ENCODE measurements around the gene SV2A.
A peak's percentile ranks its signal among the peaks of the same experiment; 100 is the strongest.
"Not testable (repeated sequence)": the region's sequence is repeated elsewhere in the genome, so short reads cannot be mapped to it uniquely, and the experiment has no call there.

Gene SV2A

DNA sequence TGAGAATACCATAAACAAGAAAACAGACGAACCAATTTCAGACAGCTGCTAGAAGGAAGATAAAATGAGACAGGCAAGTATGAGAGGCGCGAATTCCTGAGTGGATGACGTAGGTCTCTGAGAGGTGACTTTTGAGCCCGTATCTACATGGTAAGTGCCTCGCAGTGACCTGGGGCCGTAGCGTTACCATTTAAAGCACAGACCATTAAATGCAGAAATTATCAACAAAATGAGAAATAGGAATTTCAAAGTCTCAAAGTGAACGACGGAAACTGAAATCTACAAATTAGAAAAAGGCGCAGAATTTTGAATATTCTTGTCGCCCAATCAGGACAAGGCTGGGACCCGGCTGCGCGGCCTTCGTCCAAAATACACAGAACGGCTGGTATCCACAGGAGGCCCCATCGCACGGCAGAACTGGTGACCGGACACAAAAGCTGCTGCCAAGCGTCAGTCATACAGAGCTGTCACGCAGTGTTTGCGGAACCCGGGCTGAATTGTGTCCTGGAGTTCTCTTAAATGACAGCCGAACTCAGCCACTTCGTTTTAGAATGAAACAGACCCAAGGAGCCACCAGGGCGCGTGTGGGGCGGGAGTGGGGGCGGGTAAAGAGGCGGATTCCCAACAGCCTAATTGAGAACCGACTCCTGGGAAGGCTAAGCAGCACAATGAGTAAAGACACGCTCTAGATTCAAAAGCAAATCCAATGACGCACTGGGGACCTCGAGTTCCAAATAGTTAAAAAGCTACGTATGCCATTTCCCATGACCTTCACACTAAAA, 32.1 kb downstream of the SV2A start:
- H3K27ac Mint-ChIP-seq, result no peak overlapping the region
- ATAC-seq, result peak; percentile 25
- peaks cover 6% of the 10 kb centered on the region for H3K4me1 Mint-ChIP-seq
- no peak overlapping the region for H3K4me3 Mint-ChIP-seq
- H3K27me3 Mint-ChIP-seq, result no peaks in the 10 kb centered on the region
- no peaks in the 10 kb centered on the region for H3K9me3 Mint-ChIP-seq
- H3K36me3 Mint-ChIP-seq, result no peaks in the 10 kb centered on the region

DNA sequence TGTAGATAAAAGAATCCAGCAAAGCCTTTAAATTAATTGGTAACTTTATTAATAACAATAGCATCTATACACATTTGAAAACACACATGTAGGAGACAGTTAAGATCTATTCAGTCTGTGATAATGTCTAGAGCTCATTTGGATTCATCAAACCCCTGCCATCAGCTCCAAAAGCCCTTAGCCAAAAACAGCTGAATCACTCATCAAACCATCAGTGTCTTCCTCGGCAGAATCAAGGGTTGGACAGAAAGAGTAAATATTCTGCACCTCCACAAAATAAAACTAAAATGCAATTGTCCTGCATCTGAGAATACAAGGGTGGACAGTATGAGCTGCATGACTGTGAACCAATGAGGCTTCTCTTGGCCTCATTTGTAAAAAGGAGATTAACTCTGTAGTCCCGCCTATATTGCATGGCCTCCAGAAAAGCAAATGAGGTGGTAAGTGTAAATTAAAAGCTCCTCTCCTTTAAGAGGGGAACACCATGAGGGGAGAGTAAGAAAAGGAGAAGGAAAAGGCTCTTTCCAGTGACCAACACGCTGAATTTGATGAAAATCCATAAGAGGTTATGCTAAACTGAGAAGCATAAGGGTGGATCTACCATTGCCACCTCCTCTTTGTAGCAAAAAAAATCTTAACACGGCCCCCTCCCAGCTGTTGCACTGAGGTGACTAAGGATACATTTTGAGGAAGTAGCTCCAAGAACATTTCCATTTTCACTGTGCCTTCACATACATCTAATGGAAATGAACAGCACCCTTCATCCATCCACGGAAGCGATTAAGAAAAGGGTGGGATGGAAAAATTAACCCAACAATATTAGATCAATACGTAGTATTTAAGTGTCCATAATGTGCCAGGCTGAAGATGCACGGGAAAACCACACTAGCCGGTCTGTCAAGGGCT, 33.0 kb downstream of the SV2A start:
- H3K36me3 Mint-ChIP-seq, result no peaks in the 10 kb centered on the region
- no peak overlapping the region for H3K4me3 Mint-ChIP-seq
- no peaks in the 10 kb centered on the region for H3K27me3 Mint-ChIP-seq
- H3K27ac Mint-ChIP-seq, result no peak overlapping the region
- H3K9me3 Mint-ChIP-seq, result no peaks in the 10 kb centered on the region
- no peak for ATAC-seq
- H3K4me1 Mint-ChIP-seq, result peaks cover 8% of the 10 kb centered on the region

DNA sequence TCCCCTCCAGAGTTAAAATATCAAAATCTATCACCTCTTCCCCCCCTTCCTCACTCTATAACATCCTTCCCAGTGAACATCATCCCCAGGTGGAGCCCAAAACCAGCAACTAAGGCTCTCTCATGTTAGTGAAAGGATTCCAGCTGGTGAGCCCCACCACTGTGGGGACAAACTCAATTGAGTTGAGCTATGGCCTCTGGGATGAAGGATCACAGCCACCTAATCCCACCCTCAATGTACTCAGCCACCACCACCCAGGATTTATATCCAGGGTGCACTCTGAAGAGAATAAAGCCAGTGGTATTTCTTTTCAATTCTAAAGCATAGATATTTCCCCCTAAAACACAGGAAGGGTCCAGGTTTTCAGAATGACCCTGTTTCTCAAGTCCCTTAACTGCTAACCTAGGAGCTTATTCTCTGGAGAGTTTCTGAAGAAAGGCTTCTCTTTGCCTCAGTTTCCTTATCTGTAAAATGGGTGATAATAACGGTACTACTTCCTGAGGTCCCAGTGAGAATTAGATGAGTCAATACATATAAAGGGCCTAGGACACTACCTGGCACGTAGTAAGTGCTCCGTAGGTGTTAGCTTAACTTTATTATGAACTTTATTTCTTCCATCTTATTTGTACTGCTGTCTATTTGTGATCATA, 33.9 kb downstream of the SV2A start:
- H3K27me3 Mint-ChIP-seq, result no peaks in the 10 kb centered on the region
- no peak overlapping the region for H3K4me3 Mint-ChIP-seq
- no peak for ATAC-seq
- peaks cover 13% of the 10 kb centered on the region for H3K4me1 Mint-ChIP-seq
- H3K36me3 Mint-ChIP-seq, result no peaks in the 10 kb centered on the region
- H3K9me3 Mint-ChIP-seq, result no peaks in the 10 kb centered on the region
- no peak overlapping the region for H3K27ac Mint-ChIP-seq

DNA sequence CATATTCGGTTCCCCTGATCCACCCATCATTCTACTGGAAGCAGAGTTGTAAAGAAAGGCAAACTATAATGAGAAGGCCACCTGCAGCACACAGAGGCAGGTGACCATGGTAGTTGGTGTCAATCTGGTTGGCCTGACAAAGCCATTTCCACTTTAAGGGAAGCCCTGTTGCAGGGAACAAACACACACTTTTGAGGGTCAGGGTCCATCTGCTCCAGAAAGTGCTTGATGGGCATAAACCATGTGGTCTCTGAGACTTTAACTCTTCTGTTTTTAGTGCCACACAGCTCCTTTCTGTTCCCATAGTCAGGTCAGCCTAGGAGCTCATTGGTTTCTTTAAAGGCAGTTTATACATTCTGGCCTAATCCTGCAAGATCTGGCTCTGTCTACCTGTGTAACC, 35.8 kb downstream of the SV2A start:
- no peaks in the 10 kb centered on the region for H3K9me3 Mint-ChIP-seq
- no peak overlapping the region for H3K27ac Mint-ChIP-seq
- ATAC-seq, result no peak
- peaks cover 13% of the 10 kb centered on the region for H3K4me1 Mint-ChIP-seq
- no peak overlapping the region for H3K4me3 Mint-ChIP-seq
- no peaks in the 10 kb centered on the region for H3K27me3 Mint-ChIP-seq
- H3K36me3 Mint-ChIP-seq, result no peaks in the 10 kb centered on the region

DNA sequence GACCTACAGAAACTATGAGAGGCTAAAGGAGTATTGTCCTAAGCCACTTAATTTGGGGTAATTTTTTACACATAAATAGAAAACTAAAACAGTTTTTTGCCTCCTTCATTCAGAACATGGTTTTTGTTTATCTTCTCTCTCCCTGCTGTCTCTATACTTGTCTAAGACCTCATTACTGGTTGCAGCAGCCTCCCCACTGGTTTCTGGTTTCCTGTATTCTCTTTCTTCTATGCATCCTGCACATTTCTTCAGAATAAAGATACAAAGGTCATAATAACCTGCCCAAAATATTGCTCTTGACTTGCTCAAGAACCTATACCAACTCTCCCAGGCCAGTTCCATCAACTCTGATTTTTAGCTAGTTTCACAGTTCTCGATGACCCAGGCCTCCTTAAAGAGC, 38.1 kb downstream of the SV2A start:
- H3K4me1 Mint-ChIP-seq, result peaks cover 13% of the 10 kb centered on the region
- H3K4me3 Mint-ChIP-seq, result no peak overlapping the region
- no peaks in the 10 kb centered on the region for H3K36me3 Mint-ChIP-seq
- H3K9me3 Mint-ChIP-seq, result no peaks in the 10 kb centered on the region
- no peaks in the 10 kb centered on the region for H3K27me3 Mint-ChIP-seq
- no peak overlapping the region for H3K27ac Mint-ChIP-seq
- ATAC-seq, result no peak

DNA sequence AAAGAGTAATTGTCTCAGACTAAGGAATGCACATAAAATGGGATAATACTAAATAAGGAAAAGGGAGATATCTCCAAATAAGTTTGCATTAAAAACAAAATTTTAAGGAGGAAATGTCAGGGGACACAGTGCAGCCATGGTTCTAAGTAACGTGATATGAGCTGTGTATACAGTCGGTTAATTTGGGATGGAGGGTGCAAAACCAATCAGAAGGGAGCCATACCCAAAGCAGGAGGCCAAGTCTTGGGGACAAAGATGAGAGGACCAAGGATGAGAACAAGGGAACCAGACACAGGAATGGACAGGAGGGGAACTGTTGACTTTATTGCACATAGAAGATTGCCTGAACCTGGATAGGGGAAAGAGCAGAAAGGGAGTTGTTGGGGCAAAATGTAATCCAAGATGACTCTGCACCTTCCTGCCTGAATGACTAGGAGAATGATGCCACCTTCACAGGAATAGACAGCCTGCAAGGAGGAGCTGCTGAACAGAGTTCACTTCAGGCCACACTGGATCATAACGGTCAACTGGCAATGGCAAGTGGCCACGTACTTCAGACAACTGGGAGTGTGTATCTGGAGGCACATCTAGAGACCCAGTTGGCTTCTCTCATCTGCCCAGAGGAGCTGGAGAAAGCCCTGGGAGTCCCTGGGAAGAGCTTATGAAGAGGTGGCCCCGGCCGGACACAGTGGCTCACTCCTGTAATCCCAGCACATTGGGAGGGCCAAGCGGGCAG, 40.3 kb downstream of the SV2A start:
- H3K27ac Mint-ChIP-seq, result no peak overlapping the region
- no peak for ATAC-seq
- no peaks in the 10 kb centered on the region for H3K9me3 Mint-ChIP-seq
- no peak overlapping the region for H3K4me3 Mint-ChIP-seq
- peaks cover 11% of the 10 kb centered on the region for H3K4me1 Mint-ChIP-seq
- no peaks in the 10 kb centered on the region for H3K36me3 Mint-ChIP-seq
- H3K27me3 Mint-ChIP-seq, result no peaks in the 10 kb centered on the region

DNA sequence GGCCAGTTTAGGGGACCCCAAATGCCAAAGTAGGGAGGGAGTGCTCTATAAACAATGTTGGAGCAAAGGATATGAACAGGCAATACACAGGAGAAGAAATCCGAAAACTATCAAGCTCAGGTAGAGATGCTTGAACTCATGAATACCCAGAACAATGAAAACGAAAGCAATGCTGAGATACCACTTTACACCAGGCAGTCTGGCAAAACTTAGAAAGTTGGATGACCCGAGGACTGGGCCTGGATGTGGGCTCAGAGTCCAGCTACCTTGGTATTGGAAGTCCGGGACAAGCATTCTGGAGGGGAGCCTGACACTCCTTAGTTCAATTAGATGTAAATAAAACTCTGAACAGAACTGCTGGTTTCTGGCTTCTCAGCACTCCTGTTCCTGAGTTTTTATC, 44.6 kb downstream of the SV2A start:
- not testable (repeated sequence) for H3K27ac Mint-ChIP-seq, H3K4me1 Mint-ChIP-seq, H3K4me3 Mint-ChIP-seq, ATAC-seq, H3K9me3 Mint-ChIP-seq, H3K27me3 Mint-ChIP-seq, H3K36me3 Mint-ChIP-seq

DNA sequence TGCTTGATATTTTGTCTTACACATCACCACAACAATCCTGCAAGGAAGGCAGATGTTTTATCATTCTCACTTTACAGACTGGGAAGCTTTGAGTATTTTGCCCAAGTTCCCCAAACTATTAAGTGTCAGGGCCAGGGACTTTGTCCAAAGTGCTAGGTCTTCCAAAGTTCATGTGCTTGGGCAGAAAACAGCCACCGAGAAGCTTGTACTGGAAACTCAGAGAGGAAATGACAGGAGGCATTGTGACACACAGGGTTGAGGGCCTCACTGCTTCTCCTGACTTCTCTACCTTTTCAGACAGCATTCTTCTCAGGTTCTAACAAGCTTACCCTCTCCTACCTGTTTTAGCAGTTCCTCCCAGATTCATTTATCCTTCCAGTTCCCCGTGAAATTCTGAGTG, 50.8 kb downstream of the SV2A start:
- H3K27ac Mint-ChIP-seq, H3K27me3 Mint-ChIP-seq, H3K4me3 Mint-ChIP-seq, H3K9me3 Mint-ChIP-seq, ATAC-seq, H3K36me3 Mint-ChIP-seq, H3K4me1 Mint-ChIP-seq: not testable (repeated sequence)

DNA sequence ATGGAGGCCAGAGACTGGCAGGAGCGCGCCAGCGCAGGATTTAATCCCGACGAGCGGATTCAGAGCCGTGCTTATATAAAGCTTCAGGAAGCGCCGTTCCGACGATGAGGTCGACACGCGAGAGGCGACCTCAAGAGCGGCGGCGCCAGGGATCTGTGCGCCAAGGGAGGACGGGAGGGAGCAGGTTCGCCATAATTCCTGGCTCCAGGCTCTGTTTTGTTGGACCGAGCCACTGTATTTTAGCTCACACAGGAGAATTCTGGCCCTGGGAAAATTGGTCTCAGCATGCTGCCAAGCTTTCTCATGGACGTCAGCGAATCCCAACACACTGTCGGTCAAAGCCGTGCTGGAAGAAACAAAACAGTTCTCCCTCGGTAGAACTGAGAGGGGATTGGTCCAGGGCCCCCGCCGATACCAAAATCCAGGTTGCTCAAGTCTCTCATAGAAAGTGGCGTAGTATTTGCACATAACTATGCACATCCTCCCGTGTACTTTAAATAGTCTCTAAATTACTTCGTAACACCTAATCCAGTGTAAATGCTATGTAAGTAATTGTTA, 56.1 kb downstream of the SV2A start:
- not testable (repeated sequence) for H3K4me3 Mint-ChIP-seq, H3K4me1 Mint-ChIP-seq, H3K36me3 Mint-ChIP-seq, H3K27ac Mint-ChIP-seq, H3K9me3 Mint-ChIP-seq, H3K27me3 Mint-ChIP-seq
- ATAC-seq, result peak; percentile 32

DNA sequence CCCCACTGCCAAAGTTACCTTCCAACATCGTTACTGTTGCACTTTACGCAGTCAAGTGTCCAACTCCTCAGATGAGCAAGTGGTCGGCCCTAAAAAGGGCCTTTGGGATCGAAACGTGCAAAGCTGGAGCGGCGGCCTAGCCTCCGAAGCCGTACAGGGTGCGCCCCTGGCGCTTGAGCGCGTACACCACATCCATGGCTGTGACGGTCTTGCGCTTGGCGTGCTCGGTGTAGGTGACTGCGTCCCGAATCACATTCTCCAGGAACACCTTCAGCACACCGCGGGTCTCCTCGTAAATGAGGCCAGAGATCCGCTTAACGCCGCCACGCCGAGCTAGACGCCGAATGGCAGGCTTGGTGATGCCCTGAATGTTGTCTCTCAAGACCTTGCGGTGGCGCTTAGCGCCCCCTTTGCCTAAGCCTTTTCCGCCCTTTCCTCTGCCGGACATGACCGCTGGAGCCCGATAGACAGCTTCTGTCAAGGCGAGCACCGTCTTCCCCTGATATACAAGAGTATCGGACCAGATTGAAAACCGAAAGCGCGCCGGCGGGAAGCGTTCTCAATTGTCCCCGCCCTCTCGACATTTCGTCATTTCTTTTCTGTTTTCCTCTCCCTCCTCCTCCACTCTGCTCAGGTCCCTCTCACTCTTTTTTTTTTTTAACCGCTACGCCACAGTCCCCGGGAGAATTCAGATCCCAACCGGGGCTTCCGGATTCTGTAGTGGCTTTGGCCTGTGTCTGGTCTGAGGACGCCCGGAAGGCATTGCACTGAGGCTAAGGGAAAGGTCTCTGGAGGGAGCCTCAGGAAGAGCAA, 56.8 kb downstream of the SV2A start:
- H3K36me3 Mint-ChIP-seq, H3K4me1 Mint-ChIP-seq, H3K9me3 Mint-ChIP-seq, H3K4me3 Mint-ChIP-seq, H3K27me3 Mint-ChIP-seq, H3K27ac Mint-ChIP-seq: not testable (repeated sequence)
- ATAC-seq, result peak; percentile 92

DNA sequence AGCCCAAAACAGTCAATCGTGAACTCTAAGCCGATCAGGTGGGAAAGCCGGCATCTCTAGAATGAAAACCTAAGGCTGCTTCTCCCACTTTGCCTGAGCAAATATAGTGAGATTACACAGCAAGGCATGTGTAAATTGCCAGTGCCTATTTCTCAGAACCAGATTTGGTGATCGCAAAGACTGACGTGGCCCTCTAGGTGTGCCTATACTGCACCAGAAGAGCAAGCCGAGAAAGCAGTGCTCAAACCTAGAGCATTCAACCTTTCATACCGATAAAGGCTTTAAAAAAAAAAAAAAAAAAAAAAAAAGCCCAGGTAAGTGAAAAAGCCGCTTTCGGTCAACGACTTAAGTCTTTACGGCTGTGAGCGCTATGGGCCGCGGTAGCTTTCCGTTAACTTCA, 57.4 kb downstream of the SV2A start:
- ATAC-seq, result peak; percentile 9
- H3K36me3 Mint-ChIP-seq, H3K9me3 Mint-ChIP-seq, H3K4me1 Mint-ChIP-seq, H3K27me3 Mint-ChIP-seq, H3K27ac Mint-ChIP-seq, H3K4me3 Mint-ChIP-seq: not testable (repeated sequence)
